ENCODE data around the gene PGGHG.

Gene PGGHG

DNA sequence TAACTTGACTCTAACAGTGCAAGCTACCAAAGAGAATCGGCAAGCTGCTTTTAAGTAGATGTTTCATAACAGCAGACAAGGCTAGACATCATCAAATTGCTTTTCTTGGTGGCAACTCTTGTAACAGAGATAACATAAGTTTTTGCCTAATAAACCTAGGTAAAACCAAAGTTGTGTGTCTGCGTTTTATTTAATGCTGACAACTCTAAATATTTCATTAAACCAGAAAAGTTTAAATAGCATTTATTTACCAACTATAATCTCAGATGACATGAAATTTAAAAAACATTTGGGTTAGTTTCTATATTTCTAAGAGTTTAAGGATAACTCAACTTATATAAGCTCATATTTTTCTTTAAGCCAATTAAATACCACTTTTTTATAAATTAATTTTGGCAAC is 51.0 kb downstream of the PGGHG start:
- Histone ChIP-seq H3K4me1 (ENCODE audit: insufficient read depth, low read length) (peaks cover 25% of the 10 kb centered on the region), H3K4me3 (ENCODE audit: low read depth in 1 of 2, low read length in 2 of 2) (no peak overlapping the region), H3K4me2 (ENCODE audit: insufficient read depth, low read length) (no peak overlapping the region), H3K9me3 (ENCODE audit: insufficient read depth, low read length, severe bottlenecking) (no peaks in the 10 kb centered on the region), H2AFZ (ENCODE audit: low read depth, low read length) (no peak overlapping the region), H3K79me2 (ENCODE audit: insufficient read depth, low read length) (no peaks in the 10 kb centered on the region), H3K9ac (ENCODE audit: low read depth, low read length) (no peak overlapping the region), H3K27me3 (ENCODE audit: insufficient read depth, low read length, poor library complexity) (no peaks in the 10 kb centered on the region), H4K20me1 (ENCODE audit: insufficient read depth, low read length) (no peaks in the 10 kb centered on the region), H3K27ac (ENCODE audit: low read length) (no peak overlapping the region), H3K36me3 (ENCODE audit: insufficient read depth, low read length) (no peaks in the 10 kb centered on the region)
- TF ChIP-seq, protein P1, sequence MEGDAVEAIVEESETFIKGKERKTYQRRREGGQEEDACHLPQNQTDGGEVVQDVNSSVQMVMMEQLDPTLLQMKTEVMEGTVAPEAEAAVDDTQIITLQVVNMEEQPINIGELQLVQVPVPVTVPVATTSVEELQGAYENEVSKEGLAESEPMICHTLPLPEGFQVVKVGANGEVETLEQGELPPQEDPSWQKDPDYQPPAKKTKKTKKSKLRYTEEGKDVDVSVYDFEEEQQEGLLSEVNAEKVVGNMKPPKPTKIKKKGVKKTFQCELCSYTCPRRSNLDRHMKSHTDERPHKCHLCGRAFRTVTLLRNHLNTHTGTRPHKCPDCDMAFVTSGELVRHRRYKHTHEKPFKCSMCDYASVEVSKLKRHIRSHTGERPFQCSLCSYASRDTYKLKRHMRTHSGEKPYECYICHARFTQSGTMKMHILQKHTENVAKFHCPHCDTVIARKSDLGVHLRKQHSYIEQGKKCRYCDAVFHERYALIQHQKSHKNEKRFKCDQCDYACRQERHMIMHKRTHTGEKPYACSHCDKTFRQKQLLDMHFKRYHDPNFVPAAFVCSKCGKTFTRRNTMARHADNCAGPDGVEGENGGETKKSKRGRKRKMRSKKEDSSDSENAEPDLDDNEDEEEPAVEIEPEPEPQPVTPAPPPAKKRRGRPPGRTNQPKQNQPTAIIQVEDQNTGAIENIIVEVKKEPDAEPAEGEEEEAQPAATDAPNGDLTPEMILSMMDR (IDR thresholded peaks at IDR 0.05; ENCODE audit: borderline replicate concordance, extremely low read depth, low read length, poor library complexity, severe bottlenecking): no peak
- TF ChIP-seq EZH2 (IDR thresholded peaks at IDR 0.05; ENCODE audit: borderline replicate concordance, low read depth, low read length, severe bottlenecking): no peak
- DNase-seq: no peak
- ATAC-seq (ENCODE audit: insufficient read depth, low read depth): no peak

DNA sequence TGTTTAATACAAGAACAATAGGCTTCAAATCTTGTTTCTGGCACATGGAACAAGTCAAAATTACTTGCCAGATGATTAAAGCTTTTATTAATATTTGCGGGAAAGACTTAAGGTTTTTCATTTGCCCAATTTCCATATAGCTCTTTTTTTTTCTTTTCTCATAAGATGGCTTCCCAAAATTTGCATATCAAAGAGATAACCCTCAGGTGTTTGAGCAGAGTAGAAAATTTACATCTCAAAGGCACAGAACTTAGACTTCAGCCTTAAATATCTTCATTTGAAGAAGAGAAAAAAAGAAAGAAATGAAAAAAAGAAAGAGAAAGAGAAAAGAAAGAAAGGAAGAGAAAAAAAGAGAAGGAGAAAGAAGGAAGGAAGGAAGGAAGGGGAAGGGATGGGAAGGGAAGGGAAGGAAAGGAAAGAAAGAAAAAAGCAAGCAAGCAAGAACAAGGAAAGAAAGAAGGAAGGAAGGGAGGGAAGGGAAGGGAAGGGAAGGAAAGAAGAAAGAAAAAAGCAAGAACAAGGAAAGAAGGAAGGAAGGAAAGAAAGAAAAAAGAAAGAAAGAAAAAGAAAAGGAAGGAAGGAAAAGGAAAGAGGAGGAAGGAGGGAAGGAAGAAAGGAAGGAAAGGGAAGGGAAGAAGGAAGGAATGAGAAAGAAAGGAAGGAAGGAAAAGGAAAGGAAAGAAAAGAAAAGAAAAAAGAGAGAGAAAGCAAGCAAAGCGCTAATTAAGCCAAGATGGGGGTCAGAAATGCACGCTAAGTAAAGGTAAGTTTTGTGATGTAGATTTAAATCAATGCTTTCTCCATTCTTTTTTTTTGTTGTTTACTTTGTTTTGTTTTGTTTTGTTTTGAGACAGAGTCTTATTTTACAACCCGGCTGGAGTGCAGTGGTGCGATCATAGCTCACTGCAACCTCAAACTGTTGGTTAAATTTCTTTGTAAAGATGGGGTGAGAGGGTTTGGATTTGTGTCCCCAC is 51.9 kb downstream of the PGGHG start:
- no peaks in the 10 kb centered on the region for H3K9me3 ChIP-seq (ENCODE audit: insufficient read depth, low read length, severe bottlenecking)
- DNase-seq: no peak
- TF ChIP-seq EZH2 (IDR thresholded peaks at IDR 0.05; ENCODE audit: borderline replicate concordance, low read depth, low read length, severe bottlenecking): no peak
- TF ChIP-seq, protein P1 (IDR thresholded peaks at IDR 0.05; ENCODE audit: borderline replicate concordance, extremely low read depth, low read length, poor library complexity, severe bottlenecking): no peak
- no peaks in the 10 kb centered on the region for H3K27me3 ChIP-seq (ENCODE audit: insufficient read depth, low read length, poor library complexity)
- H2AFZ ChIP-seq (ENCODE audit: low read depth, low read length): no peak overlapping the region
- H3K36me3 ChIP-seq (ENCODE audit: insufficient read depth, low read length): no peaks in the 10 kb centered on the region
- no peaks in the 10 kb centered on the region for H3K79me2 ChIP-seq (ENCODE audit: insufficient read depth, low read length)
- no peaks in the 10 kb centered on the region for H4K20me1 ChIP-seq (ENCODE audit: insufficient read depth, low read length)
- H3K4me3 ChIP-seq (ENCODE audit: low read depth in 1 of 2, low read length in 2 of 2): no peak overlapping the region
- no peak overlapping the region for H3K27ac ChIP-seq (ENCODE audit: low read length)
- no peak overlapping the region for H3K4me2 ChIP-seq (ENCODE audit: insufficient read depth, low read length)
- ATAC-seq (ENCODE audit: insufficient read depth, low read depth): no peak
- H3K4me1 ChIP-seq (ENCODE audit: insufficient read depth, low read length): peaks cover 19% of the 10 kb centered on the region
- H3K9ac ChIP-seq (ENCODE audit: low read depth, low read length): no peak overlapping the region

DNA sequence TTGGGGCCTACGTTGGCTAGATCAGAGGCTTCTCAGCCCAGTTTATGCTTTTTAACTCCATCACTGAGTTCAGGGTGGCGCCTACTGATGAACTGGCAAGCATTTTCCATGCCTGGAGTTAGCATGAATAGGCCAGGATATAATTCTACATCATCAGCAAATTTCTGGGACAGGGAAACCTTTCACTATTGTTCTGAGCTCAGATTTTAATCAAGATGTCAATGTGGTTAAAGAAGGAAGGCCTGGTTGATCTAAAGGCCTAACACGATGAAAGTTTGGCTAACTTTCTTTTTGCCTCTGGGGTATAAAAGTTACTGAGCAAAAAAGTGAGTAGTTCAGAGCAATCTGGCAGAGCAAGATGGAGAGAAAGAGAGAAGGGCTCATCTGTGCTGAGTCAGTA is 53.4 kb downstream of the PGGHG start:
- Histone ChIP-seq H4K20me1 (ENCODE audit: insufficient read depth, low read length) (no peaks in the 10 kb centered on the region), H3K9me3 (ENCODE audit: insufficient read depth, low read length, severe bottlenecking) (no peaks in the 10 kb centered on the region), H3K36me3 (ENCODE audit: insufficient read depth, low read length) (no peaks in the 10 kb centered on the region), H3K79me2 (ENCODE audit: insufficient read depth, low read length) (no peaks in the 10 kb centered on the region), H2AFZ (ENCODE audit: low read depth, low read length) (no peak overlapping the region), H3K4me2 (ENCODE audit: insufficient read depth, low read length) (no peak overlapping the region), H3K9ac (ENCODE audit: low read depth, low read length) (no peak overlapping the region), H3K4me3 (ENCODE audit: low read depth in 1 of 2, low read length in 2 of 2) (no peak overlapping the region), H3K27ac (ENCODE audit: low read length) (no peak overlapping the region), H3K27me3 (ENCODE audit: insufficient read depth, low read length, poor library complexity) (no peaks in the 10 kb centered on the region), H3K4me1 (ENCODE audit: insufficient read depth, low read length) (peaks cover 4% of the 10 kb centered on the region; the same call in 1 of the 2 replicates)
- no peak for TF ChIP-seq EZH2 (IDR thresholded peaks at IDR 0.05; ENCODE audit: borderline replicate concordance, low read depth, low read length, severe bottlenecking)
- TF ChIP-seq, protein P1 (IDR thresholded peaks at IDR 0.05; ENCODE audit: borderline replicate concordance, extremely low read depth, low read length, poor library complexity, severe bottlenecking): no peak
- DNase-seq: no peak
- ATAC-seq (ENCODE audit: insufficient read depth, low read depth): peak; percentile 22; the same call in 2 of the 3 replicates
